ENCODE results near the gene MYL6. TPM values are rescaled to one million over a fixed set of nuclear protein-coding genes. Genes with fewer than 3 reads are reported as not detected.

The MYL6 gene
- total and polyA plus RNA-seq, 8 donors: 1,768 to 2,250 (median 1,922) TPM

DNA sequence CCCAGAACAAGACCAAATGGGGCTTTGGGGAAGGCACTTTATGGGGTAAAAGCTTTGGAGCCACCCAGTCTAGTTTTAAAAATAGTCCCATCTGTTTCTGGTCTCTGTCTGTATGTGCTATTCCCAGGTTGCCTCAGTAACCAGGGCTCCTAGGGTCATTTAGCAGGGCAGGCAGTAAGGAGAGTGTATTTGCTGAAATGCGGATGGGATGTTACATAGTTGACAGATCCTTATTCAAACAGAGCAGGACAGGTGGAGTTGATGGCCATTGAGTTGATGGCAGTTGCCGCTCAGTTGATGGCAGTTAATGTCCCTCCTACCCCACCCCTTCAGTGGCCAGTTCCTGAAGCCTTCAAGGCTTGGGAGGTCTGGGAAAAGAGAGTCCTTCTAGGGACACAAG is 35.5 kb upstream of the MYL6 start:
- ATAC-seq (no peak), DNase-seq (no peak)
- Histone ChIP-seq H3K27ac (no peak overlapping the region), H3K36me3 (peaks cover 0 to 22% of the 10 kb centered on the region in 2 donors), H3K4me1 (peaks cover 34 to 67% of the 10 kb centered on the region in 2 donors), H3K4me3 (no peak overlapping the region), H3K27me3 (no peaks in the 10 kb centered on the region), H3K9me3 (no peaks in the 10 kb centered on the region)
- intact Hi-C loops (cut with DNase I): loop anchor here in 1 of 2 donors (5.0 kb wide), 1 partner anchor 65 kb away; the partner anchor contains the start of gene SMARCC2
- no peak for TF ChIP-seq CTCF (IDR thresholded peaks at IDR 0.05)

- DNase-seq (no peak), ATAC-seq (no peak)
- no peaks in the 10 kb centered on the region for H3K27me3 ChIP-seq
- peaks cover 28 to 60% of the 10 kb centered on the region in 2 donors for H3K4me1 ChIP-seq
- no peak overlapping the region for H3K4me3 ChIP-seq
- H3K9me3 ChIP-seq: no peaks in the 10 kb centered on the region
- intact Hi-C loops (cut with DNase I): loop anchor here in 1 of 2 donors (5.0 kb wide), 1 partner anchor 63 kb away; the partner anchor contains the start of gene SMARCC2
- peak overlapping the region in 1 of 2 donors; percentile 84 for H3K27ac ChIP-seq
- no peak for TF ChIP-seq CTCF (IDR thresholded peaks at IDR 0.05)
- H3K36me3 ChIP-seq: peaks cover 0 to 21% of the 10 kb centered on the region in 2 donors
These were observed 34.0 kb upstream of the MYL6 start for GRCh38 chr12:56124133-56124532.

- no peak for DNase-seq
- no peak for TF ChIP-seq CTCF (IDR thresholded peaks at IDR 0.05)
- intact Hi-C loops (cut with DNase I): no loop called here
- no peaks in the 10 kb centered on the region for H3K27me3 ChIP-seq
- H3K36me3 ChIP-seq: peaks cover 0 to 21% of the 10 kb centered on the region in 2 donors
- ATAC-seq: no peak
- H3K27ac ChIP-seq: peak overlapping the region; percentile 84 to 88
- peaks cover 26 to 63% of the 10 kb centered on the region in 2 donors for H3K4me1 ChIP-seq
- peak overlapping the region in 1 of 2 donors; percentile 77 for H3K4me3 ChIP-seq
- H3K9me3 ChIP-seq: no peaks in the 10 kb centered on the region
These were observed 31.4 kb upstream of the MYL6 start for GRCh38 chr12:56126732-56127239.

- Histone ChIP-seq H3K4me3 (peak overlapping the region; percentile 14 to 77), H3K4me1 (peaks cover 26 to 59% of the 10 kb centered on the region in 2 donors), H3K36me3 (peaks cover 0 to 22% of the 10 kb centered on the region in 2 donors), H3K27ac (peak overlapping the region; percentile 84 to 88), H3K27me3 (no peaks in the 10 kb centered on the region), H3K9me3 (no peaks in the 10 kb centered on the region)
- TF ChIP-seq CTCF (IDR thresholded peaks at IDR 0.05): no peak
- DNase-seq (no peak), ATAC-seq (no peak)
- intact Hi-C loops (cut with DNase I): no loop called here
These were observed 30.7 kb upstream of the MYL6 start for GRCh38 chr12:56127485-56127887.

DNA sequence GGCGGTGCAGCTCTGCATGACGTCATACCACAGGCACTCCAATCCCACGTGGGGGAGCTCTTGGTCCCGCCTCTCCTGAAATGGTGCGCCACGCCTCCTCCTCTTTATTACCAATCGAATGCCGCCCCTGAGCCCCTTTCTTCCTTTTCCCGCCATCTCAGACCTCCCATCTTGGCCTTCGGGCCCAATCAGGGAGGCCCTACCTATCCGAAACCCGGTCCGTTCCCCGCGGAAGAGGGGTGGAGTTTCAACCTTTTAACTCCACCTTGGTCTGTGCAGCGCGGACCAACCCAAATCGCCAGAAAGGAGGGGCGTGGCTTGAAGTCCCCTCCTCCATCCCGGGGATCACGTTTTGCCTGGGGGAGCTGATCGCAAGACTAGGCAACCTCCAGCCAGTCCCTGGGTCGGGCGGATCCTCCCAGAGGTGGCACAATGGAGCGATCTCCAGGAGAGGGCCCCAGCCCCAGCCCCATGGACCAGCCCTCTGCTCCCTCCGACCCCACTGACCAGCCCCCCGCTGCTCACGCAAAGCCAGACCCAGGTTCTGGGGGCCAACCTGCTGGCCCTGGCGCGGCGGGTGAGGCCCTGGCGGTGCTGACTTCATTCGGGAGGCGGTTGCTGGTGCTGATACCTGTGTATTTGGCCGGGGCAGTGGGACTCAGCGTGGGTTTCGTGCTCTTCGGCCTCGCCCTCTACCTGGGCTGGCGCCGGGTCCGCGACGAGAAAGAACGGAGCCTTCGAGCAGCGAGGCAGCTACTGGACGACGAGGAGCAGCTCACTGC is 30.1 kb upstream of the MYL6 start, which contains the start of gene ESYT1:
ESYT1 (plus strand) TSS at position 380 of the 782 bp plus-strand sequence; CDS start at position 433, 53 bp downstream.
- intact Hi-C loops (cut with DNase I): no loop called here
- peak; percentile 95 to 100 (median 99) for DNase-seq

More for the DNA sequence above, 30.1 kb upstream of the MYL6 start, which contains the start of gene ESYT1:
- Histone ChIP-seq H3K27ac (peak within 1 kb of the TSS; percentile 84 to 89), H3K9me3 (no peaks in the 10 kb centered on the region), H3K4me3 (peak within 1 kb of the TSS; percentile 77 to 85), H3K27me3 (no peaks in the 10 kb centered on the region), H3K36me3 (peaks cover 0 to 28% of the 10 kb centered on the region in 2 donors), H3K4me1 (peaks cover 26 to 57% of the 10 kb centered on the region in 2 donors)
- peak; percentile 93 for ATAC-seq
- TF ChIP-seq CTCF (IDR thresholded peaks at IDR 0.05): no peak

Measured in left lung (tissue), 10 donors.